Smooth muscle cell of the brain vasculature (primary cell): ENCODE data around the gene IGHMBP2.
"Not testable (repeated sequence)": the region's sequence is repeated elsewhere in the genome, so short reads cannot be mapped to it uniquely, and the experiment has no call there.

Experiments
- DNase-seq: peaks from one replicate; pipeline ENCODE4 v3.0.0-alpha.2; 2012; ENCODE audit warnings: low read depth, low spot score

The IGHMBP2 gene

GRCh38 chr11:68961245-68961644 lies 57.6 kb downstream of the IGHMBP2 start:
- DNase-seq: no peak

- no peak for DNase-seq
These were observed 59.0 kb downstream of the IGHMBP2 start for GRCh38 chr11:68962527-68963250.

GRCh38 chr11:68963779-68964178 lies 60.1 kb downstream of the IGHMBP2 start:
- no peak for DNase-seq

GRCh38 chr11:68965901-68966853 lies 62.5 kb downstream of the IGHMBP2 start:
- DNase-seq: no peak

GRCh38 chr11:68966894-68967780 lies 63.4 kb downstream of the IGHMBP2 start:
- DNase-seq: no peak

GRCh38 chr11:68968306-68969250 lies 64.9 kb downstream of the IGHMBP2 start:
- DNase-seq: no peak

- DNase-seq: no peak
These were observed 65.7 kb downstream of the IGHMBP2 start for GRCh38 chr11:68969386-68969785.

GRCh38 chr11:68970921-68971636 lies 67.4 kb downstream of the IGHMBP2 start:
- DNase-seq: no peak

GRCh38 chr11:68973219-68973618 lies 69.5 kb downstream of the IGHMBP2 start:
- no peak for DNase-seq

- not testable (repeated sequence) for DNase-seq
These were observed 70.0 kb downstream of the IGHMBP2 start for GRCh38 chr11:68973706-68974105.

GRCh38 chr11:68974421-68975194 lies 70.9 kb downstream of the IGHMBP2 start:
- DNase-seq: no peak

- no peak for DNase-seq
These were observed 72.4 kb downstream of the IGHMBP2 start for GRCh38 chr11:68976095-68976494.

GRCh38 chr11:68976563-68976962 lies 72.9 kb downstream of the IGHMBP2 start:
- DNase-seq: no peak

- no peak for DNase-seq
These were observed 74.3 kb downstream of the IGHMBP2 start for GRCh38 chr11:68977781-68978625.

GRCh38 chr11:68978626-68978930 lies 74.9 kb downstream of the IGHMBP2 start:
- no peak for DNase-seq

GRCh38 chr11:68978931-68979594 lies 75.4 kb downstream of the IGHMBP2 start:
- no peak for DNase-seq

GRCh38 chr11:68979931-68980775 lies 76.5 kb downstream of the IGHMBP2 start:
- DNase-seq: no peak
